Measurements from ENCODE around the gene COL18A1. TPM values are rescaled to one million over a fixed set of nuclear protein-coding genes. Genes with fewer than 3 reads are reported as not detected.

COL18A1 gene
- total RNA-seq, 1 donor from 2014 or later: 174 TPM

GRCh38 chr21:45468971-45469272 lies 64.0 kb downstream of the COL18A1 start:
- DNase-seq: no peak

DNA sequence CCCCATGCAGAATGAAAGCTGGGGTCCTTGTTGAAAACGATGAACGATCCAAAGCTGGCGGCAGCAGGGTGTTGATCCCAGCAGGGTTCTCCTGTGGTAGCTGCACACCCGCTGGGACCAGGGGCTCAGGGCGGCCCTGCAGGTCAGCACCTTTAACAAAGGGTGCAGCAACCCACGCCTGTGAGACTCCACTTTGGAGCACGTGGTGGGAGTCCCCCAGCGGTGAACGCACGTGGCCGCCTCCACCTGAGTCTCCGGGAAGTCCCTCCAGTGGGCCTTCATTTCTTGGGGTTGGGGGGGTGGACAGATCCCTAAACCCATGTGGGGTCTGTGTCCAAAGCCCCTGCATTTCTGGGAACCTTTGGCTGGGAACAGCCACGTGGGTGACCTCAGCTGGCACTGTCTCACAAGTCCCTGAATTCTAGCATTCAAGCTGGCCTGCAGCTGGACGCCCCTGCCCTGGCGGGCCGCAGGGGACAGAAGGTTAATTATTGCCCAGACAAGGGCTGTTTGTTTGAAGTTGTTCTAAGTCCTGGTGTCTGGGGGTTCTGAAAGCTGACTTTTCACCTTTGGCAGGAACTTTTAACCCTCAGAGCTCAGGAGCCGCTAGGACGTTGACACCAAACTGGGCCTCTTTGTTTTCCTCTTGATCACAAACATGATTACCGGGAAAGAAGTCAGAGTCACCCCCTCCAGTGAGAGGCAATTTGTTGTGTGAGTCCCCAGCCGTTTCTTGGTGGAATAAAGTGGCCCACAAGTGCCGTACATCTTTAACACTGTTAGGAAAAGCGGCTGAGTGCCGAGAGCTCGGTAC lies 64.5 kb downstream of the COL18A1 start:
- peak; percentile 42 for DNase-seq

GRCh38 chr21:45470087-45470515 lies 65.1 kb downstream of the COL18A1 start:
- no peak for DNase-seq

- DNase-seq: peak; percentile 84
Observed at GRCh38 chr21:45470773-45471524, 66.0 kb downstream of the COL18A1 start.

GRCh38 chr21:45471525-45472221 lies 66.7 kb downstream of the COL18A1 start:
- DNase-seq: peak; percentile 91

DNA sequence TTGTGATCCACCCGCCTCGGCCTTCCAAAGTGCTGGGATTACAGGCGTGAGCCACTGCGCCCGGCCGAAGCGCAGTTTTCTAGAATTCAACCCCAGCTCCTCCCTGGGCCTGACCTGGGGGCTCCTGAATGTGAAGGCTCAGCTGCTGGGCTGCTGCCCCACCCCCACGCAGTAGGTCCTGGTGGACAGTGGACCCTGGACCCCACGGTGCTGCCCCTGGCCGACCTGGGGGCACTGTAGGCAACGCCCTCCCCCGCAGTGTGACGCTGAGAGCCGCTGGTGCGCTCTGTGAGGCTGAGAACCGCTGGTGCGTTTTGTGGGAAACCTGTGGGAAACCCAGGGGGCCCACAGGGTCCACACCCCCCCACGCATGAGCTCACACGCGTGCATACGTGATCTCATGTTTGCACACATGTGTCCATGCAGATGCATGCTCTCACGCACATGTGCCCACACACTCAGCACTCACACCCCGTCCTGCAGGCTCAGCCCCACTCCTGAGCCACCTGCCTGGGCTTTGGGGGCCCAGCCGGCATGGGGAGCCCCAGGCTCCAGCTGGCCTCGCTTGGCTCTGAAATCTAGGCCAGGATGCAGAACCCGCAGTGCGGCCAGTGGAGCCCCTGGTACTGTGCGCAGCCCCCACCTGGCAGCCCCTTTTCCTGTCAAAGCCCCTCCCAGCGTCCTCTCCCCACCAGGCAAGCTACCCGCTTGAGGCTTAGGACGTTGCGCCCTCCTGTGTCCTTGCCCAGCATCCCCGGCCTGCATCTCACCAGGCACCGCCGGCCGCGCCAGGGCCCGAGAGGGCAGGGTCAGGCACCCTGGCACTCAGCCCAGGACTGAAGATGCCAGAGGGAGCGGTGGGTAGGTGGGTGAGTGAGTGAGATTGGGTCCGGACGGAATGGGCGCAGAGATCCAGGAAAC lies 67.7 kb downstream of the COL18A1 start:
- no peak for DNase-seq

- no peak for DNase-seq
Observed at GRCh38 chr21:45473496-45474322, 68.7 kb downstream of the COL18A1 start.

- DNase-seq: no peak
Observed at GRCh38 chr21:45474323-45474950, 69.5 kb downstream of the COL18A1 start.

GRCh38 chr21:45475004-45475685 lies 70.2 kb downstream of the COL18A1 start:
- no peak for DNase-seq

DNA sequence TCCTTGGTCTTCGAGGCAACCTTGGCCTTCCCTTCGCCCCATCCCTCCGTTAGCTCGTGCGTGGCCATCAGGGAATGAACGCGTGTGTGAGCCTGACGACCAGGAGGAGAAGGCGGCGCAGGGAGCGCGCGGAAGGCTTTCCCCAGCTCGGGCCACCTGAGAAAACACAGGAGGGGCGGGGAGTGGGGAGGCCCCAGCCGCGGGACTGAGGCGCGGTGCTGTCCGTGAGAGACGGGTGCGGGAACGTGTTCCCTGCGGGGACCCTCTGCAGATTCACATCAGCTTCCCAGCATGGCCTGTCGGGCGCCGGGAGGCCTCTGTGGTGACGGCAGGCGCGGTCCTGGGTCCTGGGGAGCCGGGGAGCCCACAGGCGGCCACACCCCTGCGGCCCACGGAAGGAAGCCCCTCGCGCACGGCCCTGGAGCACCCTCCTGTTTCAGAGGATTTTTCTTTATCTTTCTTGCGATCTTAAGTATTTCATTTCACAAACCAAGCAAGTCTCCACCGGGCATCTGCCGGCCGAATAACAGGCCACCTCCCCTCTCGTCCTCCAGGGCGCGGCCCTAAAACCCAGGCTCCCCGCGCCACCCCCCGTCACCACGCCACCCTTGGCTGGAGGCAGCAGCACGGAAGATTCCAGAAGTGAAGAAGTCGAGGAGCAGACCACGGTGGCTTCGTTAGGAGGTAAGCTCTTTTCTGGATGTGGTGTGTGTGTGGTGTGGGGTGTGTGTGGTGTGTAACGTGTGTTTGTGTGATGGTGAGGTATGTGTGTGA lies 71.0 kb downstream of the COL18A1 start:
- DNase-seq: no peak

DNA sequence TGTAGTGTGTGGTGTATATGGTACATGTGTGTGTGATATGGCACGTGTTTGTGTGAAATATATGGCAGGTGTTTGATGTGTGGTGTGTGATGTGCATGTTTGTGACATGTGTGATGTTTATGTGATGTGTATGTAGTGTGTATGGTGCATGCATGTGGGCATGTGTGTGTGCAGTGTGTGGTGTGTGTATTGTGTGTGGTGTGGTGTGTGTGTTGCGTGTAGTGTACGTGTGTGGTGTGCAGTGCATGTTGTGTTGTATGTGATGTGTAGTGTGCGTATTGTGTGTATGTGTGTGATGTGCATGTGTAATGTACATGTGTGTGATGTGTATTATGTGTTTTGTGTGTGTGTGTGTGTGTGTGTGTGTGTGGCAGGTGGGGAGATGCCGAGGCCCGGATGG lies 71.6 kb downstream of the COL18A1 start:
- no peak for DNase-seq

DNA sequence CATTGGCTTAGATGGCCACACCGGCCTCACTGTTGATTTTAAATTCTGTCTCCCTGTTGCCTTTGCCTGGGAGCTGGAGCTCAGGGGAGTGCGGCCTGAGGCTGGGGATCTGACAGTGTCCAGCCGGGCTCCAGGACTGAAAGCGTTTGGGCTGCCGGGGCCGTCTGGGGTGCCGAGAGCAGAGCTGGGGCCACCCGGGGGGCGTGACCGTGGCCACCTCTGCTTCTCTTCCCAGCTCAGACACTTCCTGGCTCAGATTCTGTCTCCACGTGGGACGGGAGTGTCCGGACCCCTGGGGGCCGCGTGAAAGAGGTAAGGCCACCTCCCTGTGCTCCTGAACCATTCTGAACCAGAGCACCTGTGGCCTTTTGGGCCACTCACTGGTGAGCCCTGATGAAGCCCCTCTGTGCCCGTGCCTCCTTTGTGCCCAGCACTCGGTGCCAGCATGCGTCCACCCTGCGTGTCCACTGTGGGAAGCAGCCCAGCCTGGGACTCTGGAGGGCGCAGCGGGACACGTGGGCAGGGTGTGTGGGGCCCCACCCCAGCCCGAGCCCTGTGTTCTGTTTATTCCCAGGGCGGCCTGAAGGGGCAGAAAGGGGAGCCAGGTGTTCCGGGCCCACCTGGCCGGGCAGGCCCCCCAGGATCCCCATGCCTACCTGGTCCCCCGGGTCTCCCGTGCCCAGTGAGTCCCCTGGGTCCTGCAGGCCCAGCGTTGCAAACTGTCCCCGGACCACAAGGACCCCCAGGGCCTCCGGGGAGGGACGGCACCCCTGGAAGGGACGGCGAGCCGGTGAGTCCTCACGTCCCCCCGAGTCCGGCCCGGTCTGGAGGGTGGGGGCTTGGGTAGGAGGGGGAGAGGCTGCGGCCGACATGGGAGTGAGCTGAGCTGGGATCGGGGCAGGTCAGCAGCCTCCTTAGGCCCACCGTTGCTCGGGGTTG lies 72.5 kb downstream of the COL18A1 start:
- DNase-seq: no peak

GRCh38 chr21:45478115-45478801 lies 73.3 kb downstream of the COL18A1 start:
- peak; percentile 81 for DNase-seq

DNA sequence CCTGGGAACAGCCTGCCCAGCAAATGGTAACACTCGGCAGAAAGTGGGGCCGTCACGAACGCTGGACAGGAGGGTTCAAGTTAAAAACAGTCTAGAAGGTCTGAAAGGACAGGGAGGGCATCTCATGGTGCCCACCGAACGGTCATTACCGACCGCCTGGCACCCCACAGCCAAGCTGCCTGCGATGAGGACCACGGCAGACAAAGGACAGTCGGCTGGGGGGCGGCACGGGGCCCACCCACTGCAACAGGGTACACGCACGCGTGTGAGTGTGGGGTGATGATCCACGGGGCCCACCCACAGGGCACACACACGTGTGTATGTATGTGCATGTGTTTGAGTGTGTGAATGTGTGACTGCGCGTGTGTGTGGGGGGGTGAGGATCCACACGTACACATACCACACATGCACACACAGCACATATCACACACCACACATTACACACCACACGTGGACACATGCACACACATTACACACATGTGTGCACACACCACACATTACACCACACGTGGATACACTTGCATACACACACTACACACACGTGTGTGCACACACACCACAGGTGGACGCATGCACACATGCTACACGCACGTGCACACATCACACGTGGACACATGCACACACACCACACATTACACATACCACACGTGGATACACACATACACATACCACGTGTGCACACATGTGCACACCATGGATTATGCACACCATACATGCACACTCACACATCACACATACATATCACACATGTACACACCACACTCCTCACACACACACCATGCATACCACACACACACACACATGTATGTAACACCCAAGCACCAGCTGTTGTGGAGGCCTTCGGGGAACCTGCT lies 74.1 kb downstream of the COL18A1 start:
- no peak for DNase-seq

- DNase-seq: no peak
Observed at GRCh38 chr21:45479691-45480675, 75.0 kb downstream of the COL18A1 start.
